Keratinocyte (primary cell): ENCODE results near the gene USHBP1. TPM values are rescaled to one million over a fixed set of nuclear protein-coding genes. Genes with fewer than 3 reads are reported as not detected.

Experiments used
- DNase-seq: peaks from one replicate; pipeline ENCODE4 v3.0.0-alpha.2; 2011; ENCODE audit warnings: low read depth, missing footprints, low spot score
- FAIRE-seq: peaks from 2 replicates; lab custom pipeline; 2011; peaks lifted over from hg19 to GRCh38; lab: Jason Lieb, UNC
- H2AFZ ChIP-seq: 2 replicates; pipeline ENCODE4 v1.6.0; 2012; ENCODE audit warnings: low read length, control low read depth, inconsistent platforms; ENCODE audit not compliant: control insufficient read depth
- H3K27ac ChIP-seq: 2 replicates; pipeline ENCODE4 v1.5.1; 2011; ENCODE audit warnings: low read length; ENCODE audit not compliant: control insufficient read depth, insufficient read depth
- H3K27me3 ChIP-seq: 3 replicates; pipeline ENCODE4 v1.6.0; 2011; ENCODE audit warnings: low read length; ENCODE audit not compliant: control insufficient read depth, insufficient read depth; ENCODE audit errors: extremely low read depth
- H3K36me3 ChIP-seq, 2 experiments: 2 replicates in 1 of 2; 3 replicates in 1 of 2; pipeline ENCODE4 v1.5.1; 2011; ENCODE audit warnings: low read length in 2 of 2, mild to moderate bottlenecking in 1 of 2; ENCODE audit not compliant: control insufficient read depth in 2 of 2, insufficient read depth in 2 of 2; ENCODE audit errors: extremely low read depth in 1 of 2
- H3K4me1 ChIP-seq: 3 replicates; pipeline ENCODE4 v1.5.1; 2011; ENCODE audit warnings: low read length; ENCODE audit not compliant: control insufficient read depth, insufficient read depth; ENCODE audit errors: extremely low read depth
- H3K4me2 ChIP-seq: 3 replicates; pipeline ENCODE4 v1.6.0; 2011; ENCODE audit warnings: low read depth, low read length; ENCODE audit not compliant: control insufficient read depth, insufficient read depth; ENCODE audit errors: extremely low read depth
- H3K4me3 ChIP-seq, 3 experiments: fragments of 200-600 bp in 1 of 3; sonication (generic) in 1 of 3; 2 replicates in 2 of 3; 3 replicates in 1 of 3; pipeline ENCODE4 v1.5.1; 2011 to 2016; ENCODE audit warnings: low read length in 3 of 3, mild to moderate bottlenecking in 3 of 3, control low read depth in 2 of 3, inconsistent platforms in 1 of 3, low read depth in 1 of 3, mixed read lengths in 1 of 3, mixed run types in 1 of 3, moderate library complexity in 1 of 3; ENCODE audit not compliant: control insufficient read depth in 2 of 3, insufficient read depth in 2 of 3; ENCODE audit errors: extremely low read depth in 1 of 3
- H3K79me2 ChIP-seq: 2 replicates; pipeline ENCODE4 v1.6.0; 2012; ENCODE audit warnings: low read length; ENCODE audit not compliant: control insufficient read depth, insufficient read depth
- H3K9ac ChIP-seq: 3 replicates; pipeline ENCODE4 v1.6.0; 2011; ENCODE audit warnings: low read length; ENCODE audit not compliant: control insufficient read depth, insufficient read depth; ENCODE audit errors: extremely low read depth
- H3K9me1 ChIP-seq: 3 replicates; pipeline ENCODE4 v1.6.0; 2011; ENCODE audit warnings: low read length; ENCODE audit not compliant: control insufficient read depth, insufficient read depth; ENCODE audit errors: extremely low read depth
- H3K9me3 ChIP-seq: 2 replicates; pipeline ENCODE4 v1.5.1; 2012; ENCODE audit warnings: low read depth, low read length; ENCODE audit not compliant: control insufficient read depth
- H4K20me1 ChIP-seq: 3 replicates; pipeline ENCODE4 v1.6.0; 2011; ENCODE audit warnings: low read length; ENCODE audit not compliant: control insufficient read depth, insufficient read depth; ENCODE audit errors: extremely low read depth
- EZH2 ChIP-seq: IDR thresholded peaks from one replicate; pipeline ENCODE4 v1.6.1; 2012; ENCODE audit warnings: inconsistent platforms, mild to moderate bottlenecking, low read length, moderate library complexity
- dilution Hi-C: fragments of 300-500 bp; cut with MboI; formaldehyde crosslinking; loops from one replicate; pipeline ENCODE4 v1.7.0; 2020; ENCODE audit warnings: low sequenced_read_pairs; ENCODE audit not compliant: extremely low pct_ligation_motif_present
- polyA plus RNA-seq, 5 experiments: library from polyadenylated mRNA; depleted of rRNA in 3 of 5; stranded (reverse) in 3 of 5; stranded (forward) in 1 of 5; unstranded in 1 of 5; fragments of >200 nt; gene quantifications; 1 replicate in 1 of 5; 2 replicates in 3 of 5; 3 replicates in 1 of 5; pipeline versions ENCODE4 v1.2.1 to v1.2.3, GENCODE V29; 2011 to 2012; ENCODE audit warnings: missing spikeins in 2 of 5, low read depth in 1 of 5, low replicate concordance in 1 of 5
- TF ChIP-seq, protein P1 (sequence below), 3 experiments: IDR thresholded peaks in 1 of 3; conservative IDR thresholded peaks in 1 of 3; optimal IDR thresholded peaks in 1 of 3; 2 replicates in 2 of 3; 3 replicates in 1 of 3; pipeline versions ENCODE3 to v1.5.1; 2011; ENCODE audit warnings: low read length in 3 of 3, mild to moderate bottlenecking in 3 of 3, moderate library complexity in 2 of 3, control low read depth in 1 of 3, inconsistent platforms in 1 of 3; ENCODE audit not compliant: insufficient read depth in 2 of 3; ENCODE audit errors: extremely low read depth in 1 of 3

Gene USHBP1
- polyA plus RNA-seq, 1 donor (not counting 4 experiments of a cell fraction or from before 2014, with no cell fraction given) = not detected

DNA sequence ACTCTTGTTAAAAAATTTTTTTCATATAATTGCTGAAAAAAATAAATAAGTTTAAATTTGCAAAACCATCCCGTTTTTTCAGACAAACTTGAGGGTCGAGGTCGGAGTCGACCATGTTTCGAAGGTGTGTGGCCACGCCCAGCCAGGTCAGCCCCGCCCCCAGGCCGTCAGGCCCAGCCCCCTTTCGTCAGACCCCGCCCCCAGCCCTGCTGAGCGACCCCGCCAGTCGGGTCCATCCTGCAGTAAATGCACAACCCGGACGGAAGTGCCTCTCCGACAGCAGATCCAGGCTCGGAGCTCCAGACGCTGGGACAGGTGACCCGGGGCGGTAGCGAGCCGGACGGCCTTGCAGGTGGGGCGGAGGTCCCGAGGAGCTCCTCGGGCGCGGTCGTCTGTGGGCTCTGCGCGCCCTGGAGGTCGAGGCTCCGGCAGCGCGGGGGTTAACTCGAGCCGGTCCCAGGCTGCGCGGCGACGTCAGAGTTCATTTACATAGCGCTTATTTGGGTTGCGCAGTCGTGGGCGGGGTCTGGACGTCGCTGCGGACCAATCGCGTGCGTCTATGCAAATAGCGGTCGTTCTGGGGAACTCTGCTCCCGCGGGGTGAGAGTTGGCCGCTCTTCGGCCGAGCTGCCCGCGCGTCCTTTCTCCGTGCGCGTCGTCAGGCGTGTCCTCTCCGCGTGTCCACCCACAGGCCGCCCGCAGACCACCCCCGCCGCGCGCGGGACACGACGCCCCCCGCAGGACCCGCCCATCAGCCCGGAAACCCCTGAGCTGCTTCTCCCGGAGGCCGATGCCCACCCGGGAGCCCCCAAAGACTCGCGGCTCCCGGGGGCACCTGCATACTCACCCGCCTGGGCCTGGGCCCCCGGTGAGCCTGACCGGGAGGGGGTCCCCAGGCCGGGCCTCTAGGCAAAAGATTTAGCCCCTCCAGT lies 38.3 kb downstream of the USHBP1 start, which contains the start of gene OCEL1:
TSS of gene OCEL1 (plus strand) at position 225 of the 932 bp plus-strand sequence. CDS start at position 247, 22 bp downstream.
- H3K36me3 ChIP-seq = peaks cover 2 to 3% of the 10 kb centered on the region in 2 experiments
- DNase-seq = peak; percentile 64
- peak within 1 kb of the TSS; percentile 73 for H3K9ac ChIP-seq
- H3K4me2 ChIP-seq = peak within 1 kb of the TSS; percentile 77
- TF ChIP-seq, protein P1, sequence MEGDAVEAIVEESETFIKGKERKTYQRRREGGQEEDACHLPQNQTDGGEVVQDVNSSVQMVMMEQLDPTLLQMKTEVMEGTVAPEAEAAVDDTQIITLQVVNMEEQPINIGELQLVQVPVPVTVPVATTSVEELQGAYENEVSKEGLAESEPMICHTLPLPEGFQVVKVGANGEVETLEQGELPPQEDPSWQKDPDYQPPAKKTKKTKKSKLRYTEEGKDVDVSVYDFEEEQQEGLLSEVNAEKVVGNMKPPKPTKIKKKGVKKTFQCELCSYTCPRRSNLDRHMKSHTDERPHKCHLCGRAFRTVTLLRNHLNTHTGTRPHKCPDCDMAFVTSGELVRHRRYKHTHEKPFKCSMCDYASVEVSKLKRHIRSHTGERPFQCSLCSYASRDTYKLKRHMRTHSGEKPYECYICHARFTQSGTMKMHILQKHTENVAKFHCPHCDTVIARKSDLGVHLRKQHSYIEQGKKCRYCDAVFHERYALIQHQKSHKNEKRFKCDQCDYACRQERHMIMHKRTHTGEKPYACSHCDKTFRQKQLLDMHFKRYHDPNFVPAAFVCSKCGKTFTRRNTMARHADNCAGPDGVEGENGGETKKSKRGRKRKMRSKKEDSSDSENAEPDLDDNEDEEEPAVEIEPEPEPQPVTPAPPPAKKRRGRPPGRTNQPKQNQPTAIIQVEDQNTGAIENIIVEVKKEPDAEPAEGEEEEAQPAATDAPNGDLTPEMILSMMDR (optimal IDR thresholded peaks at IDR 0.05 in 1 of 3, IDR thresholded peaks at IDR 0.05 in 1 of 3, conservative IDR thresholded peaks at IDR 0.05 in 1 of 3; ENCODE audit: extremely low read depth in 1 of 3, insufficient read depth in 2 of 3, low read length in 3 of 3) = no peak
- TF ChIP-seq EZH2 = no peak
- dilution Hi-C loops = no loop called here
- H3K27ac ChIP-seq = peak within 1 kb of the TSS; percentile 61
- H2AFZ ChIP-seq = peak within 1 kb of the TSS; percentile 96
- H3K4me1 ChIP-seq = no peaks in the 10 kb centered on the region
- H3K4me3 ChIP-seq = peak within 1 kb of the TSS; percentile 62 to 81 (median 80)
- no peaks in the 10 kb centered on the region for H3K27me3 ChIP-seq
- no peaks in the 10 kb centered on the region for H4K20me1 ChIP-seq
- no peaks in the 10 kb centered on the region for H3K9me3 ChIP-seq
- no peaks in the 10 kb centered on the region for H3K79me2 ChIP-seq
- H3K9me1 ChIP-seq = no peaks in the 10 kb centered on the region
- peak; percentile 67 for FAIRE-seq

DNA sequence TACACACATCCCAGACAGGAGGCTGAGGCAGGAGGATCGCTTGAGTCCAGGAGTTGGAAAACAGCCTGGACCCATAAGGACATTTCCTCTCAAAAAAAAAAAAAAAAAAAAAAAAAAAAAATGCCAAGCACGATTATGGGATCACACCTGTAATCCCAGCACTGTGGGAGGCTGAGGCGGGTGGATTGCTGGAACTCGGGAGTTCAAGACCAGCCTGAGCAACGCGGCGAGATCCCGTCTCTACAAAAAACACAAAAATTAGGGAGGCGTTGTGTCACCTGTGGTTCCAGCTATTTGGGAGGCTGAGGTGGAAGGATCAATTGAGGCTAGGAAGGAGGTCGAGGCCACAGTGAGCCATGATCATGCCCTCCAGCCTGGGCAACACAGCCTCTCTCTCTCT lies 39.5 kb downstream of the USHBP1 start:
- H3K4me3 ChIP-seq = no peak overlapping the region
- TF ChIP-seq, protein P1 (optimal IDR thresholded peaks at IDR 0.05 in 1 of 3, IDR thresholded peaks at IDR 0.05 in 1 of 3, conservative IDR thresholded peaks at IDR 0.05 in 1 of 3; ENCODE audit: extremely low read depth in 1 of 3, insufficient read depth in 2 of 3, low read length in 3 of 3) = no peak
- TF ChIP-seq EZH2 = no peak
- H3K4me1 ChIP-seq = peaks cover 5% of the 10 kb centered on the region
- H3K9me1 ChIP-seq = no peaks in the 10 kb centered on the region
- no peak overlapping the region for H3K9ac ChIP-seq
- no peaks in the 10 kb centered on the region for H3K9me3 ChIP-seq
- H2AFZ ChIP-seq = no peak overlapping the region
- dilution Hi-C loops = no loop called here
- FAIRE-seq = no peak
- H4K20me1 ChIP-seq = no peaks in the 10 kb centered on the region
- no peak overlapping the region for H3K27ac ChIP-seq
- H3K36me3 ChIP-seq = peaks cover 0 to 2% of the 10 kb centered on the region in 2 experiments
- no peaks in the 10 kb centered on the region for H3K27me3 ChIP-seq
- no peaks in the 10 kb centered on the region for H3K79me2 ChIP-seq
- H3K4me2 ChIP-seq = no peak overlapping the region
- no peak for DNase-seq
